Hypothalamus (tissue), 51 donors: ENCODE data around the gene MVB12B.

Experiments
- DNase-seq, 51 donors: peaks; one replicate each; lab custom pipeline; 2025; lab: John Stamatoyannopoulos, UW

MVB12B gene

GRCh38 chr9:126378761-126379160, 52.1 kb downstream of the MVB12B start:
- DNase-seq = no peak

DNA sequence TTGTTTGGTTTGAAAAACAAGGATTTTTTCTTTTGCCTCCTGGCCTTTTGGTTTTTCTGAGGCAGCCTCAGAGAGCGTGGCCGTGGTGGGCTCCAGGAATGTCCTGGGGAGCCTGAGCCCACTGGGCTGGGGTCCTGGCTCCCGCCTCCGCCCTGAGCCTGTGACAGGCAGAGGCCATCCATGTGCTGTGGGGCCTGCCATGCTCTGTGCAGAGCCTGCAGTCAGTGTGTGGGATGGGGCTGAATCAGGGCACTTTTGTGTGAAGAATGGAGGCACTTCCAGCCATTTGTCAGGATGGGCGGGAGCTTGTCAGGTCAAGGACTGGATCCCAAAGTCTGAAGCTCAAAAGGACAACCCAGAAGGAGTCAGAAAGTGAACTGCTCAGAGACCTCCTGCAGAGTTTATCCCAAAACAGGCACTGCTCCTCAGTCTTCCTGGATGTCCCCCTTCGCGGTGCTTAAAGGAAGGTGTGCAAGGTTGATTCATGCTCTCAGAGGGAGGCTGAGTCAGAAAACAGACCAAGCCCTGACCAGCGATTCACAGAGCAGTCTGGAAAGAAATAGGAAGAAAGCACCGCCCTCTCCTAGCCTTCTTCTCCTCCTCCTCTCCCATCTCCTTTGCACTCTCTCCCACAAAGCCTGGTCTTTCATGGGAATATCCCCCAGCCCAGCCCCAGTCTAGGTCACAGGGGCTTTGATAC, 53.2 kb downstream of the MVB12B start:
- DNase-seq = no peak

DNA sequence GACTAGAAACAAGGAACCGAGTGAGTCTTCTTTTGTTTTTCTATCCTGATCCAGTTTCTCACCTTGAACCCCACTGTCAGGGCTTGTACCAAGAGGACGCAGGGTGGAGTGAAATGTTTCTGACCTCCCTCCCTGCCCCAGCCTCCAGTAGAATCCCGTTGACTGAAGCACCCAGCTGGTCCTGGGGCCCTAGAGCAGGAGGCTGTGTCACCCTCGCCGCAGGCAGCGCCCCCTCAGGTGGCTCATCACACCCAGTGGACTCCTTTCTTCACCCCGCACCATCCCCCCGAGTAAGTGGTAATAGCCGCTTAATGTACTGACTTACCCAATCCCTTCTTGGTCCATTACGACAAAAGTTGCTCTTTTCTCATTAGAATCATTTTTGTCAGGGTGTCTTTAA, 53.8 kb downstream of the MVB12B start:
- DNase-seq = no peak

DNA sequence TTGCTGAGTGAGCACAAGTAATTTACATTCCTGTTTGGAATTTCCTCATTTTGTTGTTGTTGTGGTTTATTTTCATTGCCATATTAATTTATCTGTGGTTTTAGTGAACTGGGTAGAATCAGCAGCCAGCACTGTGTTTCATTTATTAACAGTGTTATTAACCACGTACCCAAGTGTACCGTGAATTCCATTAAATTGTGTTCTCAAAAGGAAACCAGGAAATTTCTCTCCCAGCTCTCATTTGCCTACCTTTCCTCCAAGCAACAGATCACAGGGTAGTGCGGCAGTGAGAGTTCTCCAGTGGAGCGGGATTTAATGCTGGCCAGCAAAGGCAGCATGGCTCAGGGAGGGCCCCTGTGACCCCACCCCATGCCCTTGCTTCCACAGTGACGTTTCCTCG, 54.6 kb downstream of the MVB12B start:
- DNase-seq = no peak

DNA sequence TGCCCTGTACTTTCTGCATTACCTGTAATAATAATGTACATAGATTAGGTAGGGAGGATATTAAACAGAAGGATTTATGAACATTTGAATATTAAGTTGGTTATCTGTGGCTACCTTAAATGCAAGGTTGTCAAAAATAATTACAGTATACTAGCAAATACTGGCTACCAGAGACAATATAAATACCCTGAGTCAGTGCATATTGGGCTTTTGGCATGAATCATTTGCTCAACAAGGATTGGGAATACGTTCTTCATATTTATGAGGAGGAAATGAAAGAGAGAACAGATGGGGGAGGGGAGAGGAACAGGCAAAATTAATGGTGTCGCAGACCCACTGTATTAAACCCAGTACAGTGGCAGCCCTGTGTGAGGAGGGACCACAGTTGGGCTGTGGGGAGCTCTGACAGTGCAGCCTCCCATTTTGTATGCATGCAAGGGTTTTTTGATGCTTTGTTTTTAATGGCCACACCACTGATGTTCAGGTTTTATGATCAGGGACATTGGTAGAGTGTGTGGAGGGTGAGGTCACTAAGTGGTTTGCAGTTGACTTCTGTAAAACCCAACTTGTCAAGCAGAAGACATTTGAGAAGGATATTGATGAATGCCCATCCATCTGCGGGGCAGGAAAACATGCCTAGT, 56.9 kb downstream of the MVB12B start:
- DNase-seq = no peak

GRCh38 chr9:126384926-126385325, 58.3 kb downstream of the MVB12B start:
- DNase-seq = no peak

- peak in 24 of 51 donors; percentile 17 to 74 (median 46) for DNase-seq
These were observed 59.5 kb downstream of the MVB12B start for GRCh38 chr9:126386088-126386487.

DNA sequence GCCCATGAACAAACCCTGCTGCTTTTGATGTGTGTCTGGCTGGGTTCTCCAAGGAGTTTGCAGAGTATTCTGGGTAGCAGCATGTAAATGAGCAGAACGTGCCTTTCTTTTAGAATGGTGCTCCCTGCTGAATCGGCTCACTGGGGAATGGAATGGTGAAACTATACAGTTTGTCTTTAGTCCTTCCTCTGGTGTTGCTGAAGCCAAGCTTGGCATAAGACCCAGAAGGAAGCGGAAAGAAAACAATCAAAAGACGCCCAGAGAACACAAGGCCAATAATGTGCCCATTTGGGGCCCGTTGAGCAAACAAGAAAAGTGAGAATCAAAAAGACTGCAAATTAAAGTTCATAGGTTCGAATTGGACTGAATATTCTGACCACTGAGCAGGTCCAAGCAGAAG, 60.1 kb downstream of the MVB12B start:
- peak in 1 of 51 donors; percentile 60 for DNase-seq

DNA sequence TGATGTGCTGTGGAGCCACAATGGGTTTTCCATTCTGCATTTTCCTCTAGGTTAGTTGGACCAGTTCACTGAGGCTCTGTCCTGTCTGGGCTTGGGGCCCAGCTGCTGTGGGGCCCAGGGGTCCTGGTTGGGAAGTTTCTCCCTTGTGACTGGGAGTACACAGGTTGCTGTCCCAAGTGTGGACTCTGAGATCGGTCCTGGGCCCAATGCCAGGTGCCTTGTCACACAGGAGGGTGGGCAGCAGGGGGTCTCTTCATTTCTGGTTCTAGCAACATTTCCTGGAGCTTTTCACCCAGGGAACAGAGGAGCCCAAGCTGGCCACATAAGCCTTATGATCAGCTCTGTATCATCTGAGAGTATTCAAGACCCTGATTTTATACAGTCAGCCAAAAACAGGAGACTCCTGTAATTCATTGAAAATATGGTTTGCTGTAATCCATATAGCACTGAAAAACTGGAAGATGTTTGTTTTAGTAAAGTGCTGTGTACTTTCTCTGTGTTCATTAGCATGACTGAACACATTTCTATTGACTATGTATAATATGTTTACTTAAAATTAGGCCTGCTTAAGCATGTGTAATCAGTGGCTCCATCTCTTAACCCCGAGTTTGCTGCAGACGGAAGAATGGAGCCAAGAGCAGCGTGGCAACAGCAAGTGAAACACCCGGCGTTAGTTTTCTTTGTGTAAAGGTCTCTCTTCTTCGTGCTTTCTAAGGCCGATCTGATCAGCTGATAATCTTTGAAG, 62.5 kb downstream of the MVB12B start:
- no peak for DNase-seq

DNA sequence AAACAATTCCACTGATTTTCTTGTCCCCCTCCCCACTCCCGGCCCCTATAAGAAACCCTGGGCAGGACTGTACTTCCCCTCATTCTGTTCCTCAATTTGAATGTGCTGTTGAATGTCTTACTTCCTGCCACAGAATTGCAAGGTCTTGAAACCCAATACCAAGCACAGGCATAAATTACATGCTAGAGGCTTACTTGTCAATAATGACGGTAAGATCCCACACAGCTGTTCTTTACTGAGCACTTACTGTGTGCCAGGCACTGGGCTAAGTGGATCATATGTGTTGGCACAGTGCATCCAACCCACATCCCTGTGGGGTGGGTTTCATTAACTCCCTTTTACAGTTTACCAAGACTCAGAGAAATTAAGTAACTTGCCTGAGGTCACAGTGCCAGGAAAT, 63.4 kb downstream of the MVB12B start:
- DNase-seq = no peak

DNA sequence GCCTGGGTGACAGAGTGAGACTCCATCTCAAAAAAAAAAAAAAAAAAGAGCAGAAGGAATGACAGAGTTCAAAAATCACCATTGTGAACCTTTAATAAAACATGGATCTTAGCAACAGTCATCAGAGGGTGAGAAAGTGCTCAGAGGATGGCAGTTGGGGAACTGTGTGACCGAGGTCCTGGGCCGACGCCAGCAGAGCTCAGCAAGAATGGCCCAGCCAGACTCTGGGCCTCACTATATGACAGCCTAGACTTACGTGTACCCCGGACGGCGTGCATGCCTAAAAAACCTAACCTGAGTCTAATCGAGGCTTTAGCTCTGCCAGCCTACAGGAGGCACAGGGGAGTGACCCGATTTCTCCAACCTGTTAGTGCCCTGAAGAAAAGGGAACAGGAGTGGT, 64.3 kb downstream of the MVB12B start:
- no peak for DNase-seq

DNA sequence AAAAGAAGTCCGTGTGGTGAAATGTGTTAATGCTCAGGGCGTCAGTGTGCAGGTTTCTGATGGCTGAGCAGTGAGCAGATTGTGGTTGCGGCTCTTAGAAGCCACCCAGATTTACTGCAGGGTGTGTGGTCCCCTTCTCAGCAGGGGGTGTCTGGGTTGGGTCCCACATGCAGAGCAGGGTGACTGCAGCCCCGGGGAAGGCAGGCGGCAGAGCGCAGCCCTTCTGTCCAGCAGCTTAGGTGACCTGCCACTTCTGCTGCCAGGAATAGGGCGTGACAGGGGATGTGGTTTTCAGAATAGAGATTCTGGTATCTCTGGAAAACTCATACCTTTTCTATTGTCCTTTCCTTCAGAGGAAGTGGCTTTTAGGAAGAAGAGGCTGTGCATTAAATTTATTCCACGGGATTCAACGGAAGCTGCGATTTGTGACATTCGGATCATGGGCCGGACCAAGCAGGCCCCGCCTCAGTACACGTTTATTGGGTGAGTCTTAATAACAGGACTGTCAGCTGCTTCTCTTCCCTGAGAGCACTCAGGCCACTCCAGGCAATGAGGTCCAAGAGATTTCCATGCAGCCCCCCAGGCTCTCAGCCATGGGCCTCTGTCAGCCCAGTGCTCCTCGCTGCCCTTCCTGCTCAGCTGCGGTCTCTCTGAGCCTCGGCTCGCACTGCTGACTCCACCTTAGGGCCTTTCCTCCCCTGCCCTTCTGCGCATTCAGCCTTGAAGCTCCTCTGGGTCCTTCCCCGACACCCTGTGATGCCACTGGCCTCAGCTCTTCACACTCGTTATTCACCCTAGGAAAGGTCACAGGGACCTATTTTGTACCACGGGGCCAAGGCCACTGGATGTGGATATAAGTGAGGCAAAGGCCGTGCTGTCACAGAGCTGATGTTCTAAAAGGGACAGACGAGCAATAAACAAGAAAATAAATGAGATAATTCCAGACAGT, 65.4 kb downstream of the MVB12B start:
- DNase-seq = no peak

DNA sequence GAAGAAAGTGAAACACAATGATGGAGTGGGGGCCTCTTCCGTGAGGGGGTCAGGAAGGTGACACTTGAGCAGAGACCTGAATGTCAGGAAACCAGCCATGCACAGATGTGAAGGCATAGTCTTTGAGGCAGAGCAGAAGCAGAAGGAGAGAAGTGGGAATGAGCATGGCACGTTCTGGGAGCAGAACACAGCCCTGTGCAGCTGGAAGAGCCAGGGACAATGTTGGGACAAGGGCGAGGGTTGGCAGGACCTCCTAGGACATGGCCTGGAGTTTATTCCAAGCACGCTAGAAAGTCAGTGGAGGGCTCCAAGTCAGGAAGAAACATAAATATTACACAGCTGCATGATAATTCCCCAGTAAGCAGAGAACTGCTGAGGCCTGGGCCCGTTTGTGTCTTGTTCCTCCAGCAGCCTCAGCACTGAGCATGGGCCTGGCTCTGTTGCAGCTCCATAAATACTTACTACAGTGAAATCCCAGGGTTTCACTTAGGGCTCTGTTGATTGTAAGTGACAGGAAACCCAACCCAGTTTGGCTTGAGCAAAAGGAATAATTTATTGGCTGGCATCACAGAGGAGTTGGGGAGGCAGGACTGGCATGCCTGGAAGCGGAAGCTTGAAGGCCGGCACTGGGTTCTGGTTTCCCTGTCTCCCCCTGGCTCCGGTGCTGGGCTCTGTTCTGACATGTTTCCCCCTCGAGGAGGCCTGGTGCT, 66.2 kb downstream of the MVB12B start:
- DNase-seq = peak in 2 of 51 donors; percentile 19 to 31

- no peak for DNase-seq
These were observed 67.2 kb downstream of the MVB12B start for GRCh38 chr9:126393876-126394275.

DNA sequence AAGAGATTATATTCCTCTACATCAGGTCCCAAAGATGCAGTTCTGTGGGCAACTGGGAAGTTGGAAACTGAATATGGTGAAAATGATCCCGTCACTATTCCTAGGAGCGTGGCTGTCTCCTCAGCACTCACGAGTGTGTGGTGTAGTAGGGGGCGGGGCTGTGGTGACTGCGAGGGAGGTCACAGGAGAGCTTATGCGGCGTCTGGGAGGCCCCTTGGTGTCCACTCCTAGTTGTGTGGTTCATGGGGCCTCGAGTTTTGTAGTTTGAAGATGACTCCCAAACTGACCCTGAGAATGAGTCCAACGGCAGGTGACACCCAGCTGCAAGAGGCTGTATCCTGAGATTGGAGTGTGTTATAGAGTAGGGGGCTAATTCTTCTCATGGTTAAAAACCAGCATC, 68.2 kb downstream of the MVB12B start:
- no peak for DNase-seq

GRCh38 chr9:126395439-126396212, 69.0 kb downstream of the MVB12B start:
- DNase-seq = no peak

- no peak for DNase-seq
These were observed 70.4 kb downstream of the MVB12B start for GRCh38 chr9:126397056-126397455.

DNA sequence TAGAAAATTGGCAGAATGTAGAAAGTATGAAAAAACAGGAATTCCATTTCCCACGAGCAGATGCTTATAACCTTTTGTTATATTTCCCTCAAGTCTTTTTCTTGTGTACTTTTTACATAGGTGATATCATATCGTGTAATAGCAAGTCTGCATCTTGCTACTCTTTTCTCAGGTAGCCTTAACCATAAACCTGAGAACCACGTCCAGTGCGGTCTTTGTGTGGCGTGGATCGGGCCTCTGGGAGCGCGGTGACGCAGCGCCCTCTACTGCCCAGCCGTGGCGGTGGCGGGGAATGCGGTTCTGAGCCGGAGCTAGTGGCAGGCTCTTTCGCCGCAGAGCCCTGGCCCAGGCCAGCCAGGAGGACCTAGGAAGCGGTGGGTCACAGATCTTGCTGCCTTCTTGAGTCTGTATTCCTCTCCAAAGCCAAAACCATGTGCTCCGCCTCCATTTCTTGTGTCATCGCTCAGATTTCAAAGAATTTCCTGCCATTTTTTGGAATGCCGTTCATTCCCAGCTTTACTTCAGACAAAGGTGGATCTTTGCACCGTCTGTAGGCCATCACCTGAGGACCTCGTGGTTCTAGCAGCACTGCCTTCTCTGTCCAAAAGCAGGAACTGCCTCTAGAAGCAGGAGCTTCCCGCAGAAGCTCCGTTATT, 71.9 kb downstream of the MVB12B start:
- peak in 48 of 51 donors; percentile 26 to 93 (median 72) for DNase-seq

- peak in 17 of 51 donors; percentile 11 to 69 (median 43) for DNase-seq
These were observed 72.6 kb downstream of the MVB12B start for GRCh38 chr9:126399251-126399650.
